LNCAP (cell line): ENCODE results near the gene MITF.

Experiments used
- CTCF ChIP-seq: fragments of 450-650 bp; IDR thresholded peaks from 2 replicates; pipeline ENCODE4 v1.5.1; 2017; ENCODE audit warnings: mild to moderate bottlenecking

MITF gene

GRCh38 chr3:69716119-69716518, 23.1 kb upstream of the MITF start:
- no peak for TF ChIP-seq CTCF

- no peak for TF ChIP-seq CTCF
Measured at GRCh38 chr3:69718866-69719586, 20.2 kb upstream of the MITF start.

- TF ChIP-seq CTCF = no peak
Measured at GRCh38 chr3:69719587-69720122, 19.6 kb upstream of the MITF start.

- TF ChIP-seq CTCF = no peak
Measured at GRCh38 chr3:69720824-69721223, 18.4 kb upstream of the MITF start.

GRCh38 chr3:69723389-69723788, 15.9 kb upstream of the MITF start:
- TF ChIP-seq CTCF = no peak

- TF ChIP-seq CTCF = no peak
Measured at GRCh38 chr3:69724722-69725435, 14.4 kb upstream of the MITF start.

- TF ChIP-seq CTCF = no peak
Measured at GRCh38 chr3:69725994-69726571, 13.2 kb upstream of the MITF start.
